ENCODE results near the gene PALD1.

The PALD1 gene

DNA sequence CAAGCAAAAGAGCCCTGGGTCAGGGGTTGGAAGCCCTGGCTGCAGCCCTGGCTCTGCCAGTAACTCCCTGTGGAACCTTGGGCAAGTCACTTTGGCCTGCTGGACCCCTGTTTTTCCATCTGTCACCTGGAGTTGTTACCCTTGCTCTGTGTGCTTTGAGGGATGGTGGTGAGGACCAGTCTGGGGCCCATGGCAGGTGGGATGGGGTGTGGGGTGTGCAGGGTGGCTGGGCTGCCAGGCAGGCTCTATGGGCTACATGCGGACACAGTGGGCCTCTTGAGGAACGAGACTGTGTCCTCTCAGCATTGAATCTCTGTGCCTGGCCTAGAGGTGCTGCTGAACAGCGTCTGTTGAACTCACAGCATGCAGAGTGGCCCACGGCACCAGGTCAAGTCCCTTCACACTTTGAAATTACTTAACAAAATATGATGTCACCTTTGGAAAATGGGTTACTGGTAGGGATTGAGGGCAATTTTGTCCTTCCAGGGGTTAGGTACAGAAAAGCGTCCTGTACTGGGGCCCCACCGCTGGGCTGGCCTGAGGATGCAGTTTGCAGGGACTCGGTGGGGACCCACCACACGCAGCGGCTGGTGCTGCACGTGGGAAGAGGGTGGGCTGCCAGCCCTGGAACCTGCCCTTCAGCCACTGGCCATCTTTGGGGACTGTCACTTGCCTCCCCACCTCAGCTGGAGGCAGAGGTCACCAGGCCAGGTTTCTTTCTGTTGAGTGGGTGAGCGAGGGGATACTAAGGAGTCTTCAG lies 78.7 kb downstream of the PALD1 start:
- Mint-ChIP-seq H3K27me3 (no peaks in the 10 kb centered on the region), H3K36me3 (ENCODE audit: low read depth) (no peaks in the 10 kb centered on the region), H3K4me3 (no peak overlapping the region), H3K27ac (no peak overlapping the region), H3K9me3 (no peaks in the 10 kb centered on the region), H3K4me1 (ENCODE audit: low read depth) (peaks cover 37% of the 10 kb centered on the region)

DNA sequence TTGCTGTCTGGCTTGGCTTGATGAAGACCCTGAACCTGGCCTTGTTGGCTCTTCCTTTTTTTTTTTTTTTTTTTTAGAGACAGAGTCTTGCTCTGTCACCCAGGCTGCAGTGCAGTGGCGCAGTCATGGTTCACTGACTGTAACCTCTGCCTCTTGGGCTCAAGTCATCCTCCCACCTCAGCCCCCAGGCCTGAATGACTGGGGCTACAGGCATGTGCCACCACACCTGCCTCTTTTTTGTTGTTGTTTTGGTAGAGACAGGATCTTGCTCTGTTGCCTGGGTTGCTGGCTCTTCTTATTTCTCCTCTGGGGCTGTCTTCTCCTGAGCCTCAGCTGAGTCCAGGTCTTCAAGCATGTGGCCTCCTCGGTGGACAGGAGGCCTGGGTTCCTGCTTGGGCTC lies 79.3 kb downstream of the PALD1 start:
- peaks cover 37% of the 10 kb centered on the region for H3K4me1 Mint-ChIP-seq (ENCODE audit: low read depth)
- H3K36me3 Mint-ChIP-seq (ENCODE audit: low read depth): no peaks in the 10 kb centered on the region
- H3K4me3 Mint-ChIP-seq: no peak overlapping the region
- H3K27ac Mint-ChIP-seq: peak overlapping the region; percentile 71
- H3K9me3 Mint-ChIP-seq: no peaks in the 10 kb centered on the region
- H3K27me3 Mint-ChIP-seq: no peaks in the 10 kb centered on the region

DNA sequence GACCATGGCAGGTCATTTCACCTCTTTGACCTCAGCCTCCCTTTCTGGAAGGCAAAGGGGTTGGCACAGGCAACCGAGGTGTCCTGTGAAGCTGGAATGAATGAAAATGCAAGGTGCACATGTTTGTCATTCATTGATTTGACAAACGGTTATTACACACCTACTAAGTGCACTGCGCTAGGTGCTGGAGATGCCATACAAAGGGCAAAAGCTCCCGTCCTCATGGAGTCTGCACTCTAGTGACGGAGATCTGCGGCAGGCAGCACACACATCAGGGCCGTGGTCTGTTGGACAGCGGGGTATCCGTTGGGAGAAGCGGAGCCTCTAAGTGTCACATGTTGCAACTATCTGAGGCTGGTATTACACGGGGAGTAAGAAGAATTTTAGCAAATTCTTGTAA lies 79.7 kb downstream of the PALD1 start:
- Mint-ChIP-seq H3K36me3 (ENCODE audit: low read depth) (no peaks in the 10 kb centered on the region), H3K4me1 (ENCODE audit: low read depth) (peaks cover 41% of the 10 kb centered on the region), H3K27me3 (no peaks in the 10 kb centered on the region), H3K4me3 (no peak overlapping the region), H3K27ac (peak overlapping the region; percentile 71), H3K9me3 (no peaks in the 10 kb centered on the region)

DNA sequence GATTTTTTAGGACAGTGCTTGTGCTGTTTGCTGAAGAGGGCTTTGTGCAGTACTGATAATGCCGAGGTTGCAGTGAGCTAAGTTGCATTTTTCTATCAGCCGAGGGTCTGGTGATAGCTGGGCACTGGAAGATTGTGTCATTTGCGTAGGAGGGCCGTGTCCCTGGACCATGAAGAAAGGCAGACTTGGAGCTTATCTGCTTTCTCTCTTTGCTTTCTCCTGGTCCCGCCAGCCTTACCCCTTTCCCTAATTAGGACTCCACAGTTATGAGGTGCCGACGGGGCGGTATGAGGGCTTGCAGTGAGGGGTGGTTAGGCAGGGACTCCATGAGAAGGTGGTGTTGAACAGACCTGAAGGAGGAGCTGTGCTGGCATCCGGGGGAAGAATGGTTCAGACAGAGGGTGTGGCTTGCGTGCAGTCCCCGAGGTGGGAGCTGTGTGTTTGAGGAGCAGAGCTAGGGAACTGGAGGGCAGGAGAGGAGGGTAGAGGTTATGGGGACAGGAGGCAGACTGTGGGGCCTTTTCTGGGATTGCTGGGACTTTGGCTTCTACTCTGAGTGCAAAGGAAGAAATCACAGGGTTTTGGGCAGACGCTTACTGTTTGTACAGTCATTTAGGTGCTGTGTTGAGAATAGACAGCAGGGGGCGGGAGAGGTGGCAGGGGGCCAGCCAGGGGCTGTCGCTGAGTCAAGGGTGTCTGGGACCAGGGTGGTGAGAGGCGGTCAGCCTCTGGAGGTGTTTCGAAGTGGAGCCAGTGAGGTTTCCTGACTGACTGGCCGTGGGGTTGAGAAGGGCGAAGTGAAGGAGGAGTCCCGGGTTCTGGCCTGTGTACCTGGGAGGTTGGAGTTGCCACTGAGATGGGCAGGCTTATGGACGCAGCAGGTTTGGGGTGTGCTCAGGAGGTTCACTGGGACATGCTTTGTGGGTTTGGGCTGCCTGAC lies 80.6 kb downstream of the PALD1 start:
- Mint-ChIP-seq H3K4me3 (peak overlapping the region; percentile 84), H3K27me3 (no peaks in the 10 kb centered on the region), H3K27ac (peak overlapping the region; percentile 73), H3K4me1 (ENCODE audit: low read depth) (peaks cover 45% of the 10 kb centered on the region), H3K9me3 (no peaks in the 10 kb centered on the region), H3K36me3 (ENCODE audit: low read depth) (no peaks in the 10 kb centered on the region)

DNA sequence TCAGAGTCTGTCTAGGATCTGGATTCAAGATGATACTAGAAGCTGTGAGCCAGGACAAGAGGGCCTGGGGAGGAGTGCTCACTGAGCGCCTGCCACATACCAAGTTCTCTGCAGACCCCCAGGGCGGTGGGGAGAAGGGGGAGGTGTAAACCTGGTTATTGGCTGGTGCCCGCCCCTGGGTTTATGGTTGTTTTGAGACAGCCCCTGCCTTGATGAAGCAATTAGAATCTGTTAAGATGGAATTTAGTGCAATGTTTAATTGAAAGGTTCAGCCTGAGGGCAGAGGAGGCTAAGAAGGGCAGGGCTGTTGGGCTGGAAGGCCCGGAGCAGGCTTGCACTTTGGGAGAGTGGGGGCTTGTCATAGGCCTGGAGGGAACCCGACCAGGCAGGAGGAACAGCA lies 81.3 kb downstream of the PALD1 start:
- no peaks in the 10 kb centered on the region for H3K27me3 Mint-ChIP-seq
- no peaks in the 10 kb centered on the region for H3K36me3 Mint-ChIP-seq (ENCODE audit: low read depth)
- H3K9me3 Mint-ChIP-seq: no peaks in the 10 kb centered on the region
- H3K4me1 Mint-ChIP-seq (ENCODE audit: low read depth): peaks cover 45% of the 10 kb centered on the region
- peak overlapping the region; percentile 76 for H3K27ac Mint-ChIP-seq
- H3K4me3 Mint-ChIP-seq: no peak overlapping the region

DNA sequence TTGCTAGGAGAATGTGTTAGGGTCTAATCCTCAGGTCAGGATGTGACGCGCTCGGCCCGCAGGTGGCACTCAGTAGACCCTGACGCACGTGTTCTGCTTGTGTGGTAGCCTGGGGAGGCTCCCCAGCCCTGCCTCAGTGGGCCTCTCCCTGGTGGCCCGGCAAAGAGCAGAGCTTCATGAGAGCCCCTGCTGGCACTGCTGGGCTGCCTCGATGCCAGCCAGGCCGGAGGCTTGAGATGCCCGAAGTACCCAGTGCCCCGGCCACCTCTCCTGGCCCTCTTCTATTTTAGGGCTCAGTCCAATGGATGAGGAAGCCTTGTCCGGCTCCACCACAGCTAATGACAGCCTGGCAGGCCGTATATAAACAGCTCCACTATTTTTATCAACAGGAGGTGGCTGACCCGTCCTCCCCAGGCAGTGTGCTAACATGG lies 82.0 kb downstream of the PALD1 start:
- H3K36me3 Mint-ChIP-seq (ENCODE audit: low read depth): no peaks in the 10 kb centered on the region
- H3K4me3 Mint-ChIP-seq: no peak overlapping the region
- H3K27ac Mint-ChIP-seq: no peak overlapping the region
- peaks cover 45% of the 10 kb centered on the region for H3K4me1 Mint-ChIP-seq (ENCODE audit: low read depth)
- H3K9me3 Mint-ChIP-seq: no peaks in the 10 kb centered on the region
- H3K27me3 Mint-ChIP-seq: no peaks in the 10 kb centered on the region

DNA sequence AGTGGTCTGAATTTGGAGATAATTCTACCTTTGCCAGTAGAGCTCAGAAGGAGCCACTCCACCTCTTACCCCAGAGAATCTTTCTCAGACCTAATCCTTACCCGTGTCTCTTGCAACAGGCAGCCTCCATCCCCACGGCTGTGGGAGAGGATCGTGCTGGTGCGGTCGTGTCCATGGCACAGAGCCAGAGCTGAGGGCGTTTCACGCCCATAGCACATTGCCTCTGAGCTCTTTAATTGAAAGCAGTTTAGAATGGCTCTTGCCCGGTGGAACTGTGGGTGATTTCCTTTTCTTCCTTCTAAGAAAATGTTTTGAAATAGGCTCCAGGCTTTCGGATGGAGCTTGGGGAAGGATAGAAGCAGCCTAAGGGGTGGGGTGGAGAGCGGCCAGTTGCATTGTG lies 82.5 kb downstream of the PALD1 start:
- H3K9me3 Mint-ChIP-seq: no peaks in the 10 kb centered on the region
- no peak overlapping the region for H3K27ac Mint-ChIP-seq
- H3K36me3 Mint-ChIP-seq (ENCODE audit: low read depth): no peaks in the 10 kb centered on the region
- H3K4me3 Mint-ChIP-seq: no peak overlapping the region
- H3K4me1 Mint-ChIP-seq (ENCODE audit: low read depth): peaks cover 45% of the 10 kb centered on the region
- H3K27me3 Mint-ChIP-seq: no peaks in the 10 kb centered on the region

DNA sequence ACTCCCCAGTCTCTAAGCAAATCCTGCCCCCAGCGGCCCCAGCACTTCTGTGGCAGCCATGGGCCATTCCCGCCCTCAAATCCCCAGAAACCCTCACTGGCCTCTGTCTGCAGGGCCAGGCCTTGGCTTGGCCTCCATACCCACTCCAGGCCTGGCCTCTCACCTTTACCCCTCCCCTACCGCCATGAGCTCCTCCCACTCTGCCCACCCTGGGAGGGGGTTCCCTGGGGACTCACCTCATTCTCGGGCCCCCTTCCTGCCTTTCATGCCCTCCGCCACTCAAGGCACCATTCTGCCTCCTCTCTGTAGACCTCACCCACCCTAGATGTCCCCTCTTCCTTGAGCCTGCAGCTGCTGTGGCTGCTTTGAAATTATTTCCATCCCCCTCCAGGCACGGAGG lies 83.0 kb downstream of the PALD1 start:
- peak overlapping the region; percentile 33 for H3K27ac Mint-ChIP-seq
- H3K4me3 Mint-ChIP-seq: no peak overlapping the region
- no peaks in the 10 kb centered on the region for H3K36me3 Mint-ChIP-seq (ENCODE audit: low read depth)
- H3K9me3 Mint-ChIP-seq: no peaks in the 10 kb centered on the region
- peaks cover 45% of the 10 kb centered on the region for H3K4me1 Mint-ChIP-seq (ENCODE audit: low read depth)
- H3K27me3 Mint-ChIP-seq: no peaks in the 10 kb centered on the region

DNA sequence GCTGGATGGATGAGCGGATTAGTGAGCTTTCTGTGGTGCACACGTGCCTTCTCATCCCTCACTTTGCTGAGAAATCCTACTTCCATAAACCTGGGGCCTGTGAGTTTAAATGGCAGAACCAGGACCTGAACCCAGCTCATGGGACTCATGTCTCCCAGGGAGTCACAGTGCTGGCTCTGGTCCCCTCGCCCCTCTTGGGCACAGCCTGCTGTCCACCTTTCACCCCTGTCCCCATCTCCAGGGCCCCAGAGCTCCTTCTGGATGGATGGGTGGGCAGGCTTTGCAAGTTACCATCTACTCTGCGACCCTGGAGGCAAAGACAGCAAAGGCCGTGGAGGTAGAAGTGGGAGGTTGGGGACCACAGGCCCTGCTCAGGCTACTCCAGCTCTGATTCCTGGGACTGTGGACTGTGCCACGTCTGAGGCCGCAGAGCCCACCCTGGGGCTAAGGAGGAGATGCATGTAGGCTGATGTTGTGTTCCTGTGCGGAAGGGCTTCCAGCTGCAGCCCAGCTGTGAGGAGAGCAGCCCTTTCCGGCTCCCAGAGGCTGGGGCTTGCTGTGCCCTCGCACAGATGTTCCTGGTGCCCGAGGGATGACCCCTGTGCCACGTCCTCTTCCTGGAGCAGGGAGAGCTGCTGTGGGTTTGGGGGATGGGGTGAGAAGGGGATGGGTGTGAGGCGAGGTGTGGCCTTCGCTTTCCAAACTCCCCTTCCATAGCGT lies 83.6 kb downstream of the PALD1 start:
- H3K4me1 Mint-ChIP-seq (ENCODE audit: low read depth): peaks cover 45% of the 10 kb centered on the region

DNA sequence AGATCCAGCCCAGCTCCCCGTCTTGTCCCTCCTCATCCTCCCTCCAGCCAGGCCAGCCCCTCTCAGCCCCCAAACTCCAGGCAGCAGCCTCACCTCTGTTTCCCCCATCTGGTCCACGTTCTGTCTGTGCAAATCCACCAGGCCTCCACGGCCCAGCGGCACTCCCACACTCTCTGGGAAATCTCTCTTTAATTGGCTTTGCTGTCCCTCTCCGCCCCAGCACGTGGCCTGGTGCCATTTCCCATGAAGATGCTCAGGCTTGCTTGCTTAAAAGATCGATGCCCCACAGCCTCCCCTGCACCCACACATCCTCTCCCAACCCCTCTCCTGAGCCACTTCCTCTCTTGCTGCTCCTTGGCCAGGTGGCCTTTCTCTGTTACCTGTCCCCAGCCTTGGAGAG lies 84.7 kb downstream of the PALD1 start:
- Mint-ChIP-seq H3K27me3 (no peaks in the 10 kb centered on the region), H3K36me3 (ENCODE audit: low read depth) (no peaks in the 10 kb centered on the region), H3K27ac (peak overlapping the region; percentile 33), H3K4me1 (ENCODE audit: low read depth) (peaks cover 42% of the 10 kb centered on the region), H3K9me3 (no peaks in the 10 kb centered on the region), H3K4me3 (no peak overlapping the region)

More for the DNA sequence above, 83.6 kb downstream of the PALD1 start:
- H3K27ac Mint-ChIP-seq: peak overlapping the region; percentile 33
- no peaks in the 10 kb centered on the region for H3K27me3 Mint-ChIP-seq
- H3K4me3 Mint-ChIP-seq: no peak overlapping the region
- H3K9me3 Mint-ChIP-seq: no peaks in the 10 kb centered on the region
- H3K36me3 Mint-ChIP-seq (ENCODE audit: low read depth): no peaks in the 10 kb centered on the region

DNA sequence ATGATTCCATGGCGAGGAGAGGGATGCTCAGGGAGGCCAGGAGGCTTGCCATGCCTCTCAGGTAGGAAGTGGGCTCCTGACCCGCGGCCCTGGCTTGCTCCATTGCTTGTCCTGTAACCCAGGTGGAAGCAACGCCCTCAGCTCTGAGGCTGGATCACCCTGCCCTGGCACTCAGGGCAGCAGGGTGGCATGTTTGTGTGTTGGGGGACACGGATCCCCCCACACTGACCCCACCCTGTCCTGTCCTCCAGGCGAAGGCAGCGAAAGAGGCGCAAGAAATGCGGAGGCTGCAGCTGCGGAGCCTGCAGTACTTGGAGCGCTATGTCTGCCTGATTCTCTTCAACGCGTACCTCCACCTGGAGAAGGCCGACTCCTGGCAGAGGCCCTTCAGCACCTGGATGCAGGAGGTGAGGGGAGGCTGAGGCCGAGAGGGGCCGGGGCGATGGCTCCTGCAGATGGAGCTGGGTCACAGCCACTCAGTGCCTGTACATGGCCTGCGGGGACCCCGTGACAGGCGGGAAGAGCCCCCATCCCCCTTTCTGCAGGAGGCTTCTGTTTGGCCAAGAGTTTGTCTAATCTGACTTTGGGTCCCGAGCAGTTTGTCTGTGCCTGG lies 85.7 kb downstream of the PALD1 start:
- no peaks in the 10 kb centered on the region for H3K27me3 Mint-ChIP-seq
- H3K4me1 Mint-ChIP-seq (ENCODE audit: low read depth): peaks cover 32% of the 10 kb centered on the region
- H3K36me3 Mint-ChIP-seq (ENCODE audit: low read depth): no peaks in the 10 kb centered on the region
- no peaks in the 10 kb centered on the region for H3K9me3 Mint-ChIP-seq
- H3K27ac Mint-ChIP-seq: no peak overlapping the region
- no peak overlapping the region for H3K4me3 Mint-ChIP-seq

DNA sequence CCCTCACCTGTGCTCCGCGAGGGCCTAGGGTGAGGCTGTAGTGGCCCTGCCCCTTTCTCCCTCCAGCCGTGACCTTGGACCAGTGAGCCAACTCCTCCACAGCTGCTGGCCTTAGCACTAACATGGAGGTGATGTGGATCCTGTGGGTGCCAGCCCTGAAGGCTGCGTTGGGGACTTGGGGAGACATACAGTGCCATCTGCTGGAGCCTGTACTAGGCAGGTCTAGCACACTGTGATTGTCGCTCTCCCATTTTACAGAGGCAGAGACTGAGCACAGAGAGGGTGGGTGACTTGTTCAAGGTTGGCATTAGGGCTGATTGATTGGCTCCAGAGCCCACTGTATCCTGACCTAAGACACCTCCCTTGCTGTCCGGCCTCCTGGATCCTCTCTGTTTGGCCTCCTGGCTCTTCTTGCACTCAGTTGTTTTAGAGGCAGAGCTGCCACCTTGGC lies 86.4 kb downstream of the PALD1 start:
- H3K27me3 Mint-ChIP-seq: no peaks in the 10 kb centered on the region
- H3K36me3 Mint-ChIP-seq (ENCODE audit: low read depth): no peaks in the 10 kb centered on the region
- peaks cover 31% of the 10 kb centered on the region for H3K4me1 Mint-ChIP-seq (ENCODE audit: low read depth)
- H3K4me3 Mint-ChIP-seq: no peak overlapping the region
- H3K27ac Mint-ChIP-seq: no peak overlapping the region
- H3K9me3 Mint-ChIP-seq: no peaks in the 10 kb centered on the region

DNA sequence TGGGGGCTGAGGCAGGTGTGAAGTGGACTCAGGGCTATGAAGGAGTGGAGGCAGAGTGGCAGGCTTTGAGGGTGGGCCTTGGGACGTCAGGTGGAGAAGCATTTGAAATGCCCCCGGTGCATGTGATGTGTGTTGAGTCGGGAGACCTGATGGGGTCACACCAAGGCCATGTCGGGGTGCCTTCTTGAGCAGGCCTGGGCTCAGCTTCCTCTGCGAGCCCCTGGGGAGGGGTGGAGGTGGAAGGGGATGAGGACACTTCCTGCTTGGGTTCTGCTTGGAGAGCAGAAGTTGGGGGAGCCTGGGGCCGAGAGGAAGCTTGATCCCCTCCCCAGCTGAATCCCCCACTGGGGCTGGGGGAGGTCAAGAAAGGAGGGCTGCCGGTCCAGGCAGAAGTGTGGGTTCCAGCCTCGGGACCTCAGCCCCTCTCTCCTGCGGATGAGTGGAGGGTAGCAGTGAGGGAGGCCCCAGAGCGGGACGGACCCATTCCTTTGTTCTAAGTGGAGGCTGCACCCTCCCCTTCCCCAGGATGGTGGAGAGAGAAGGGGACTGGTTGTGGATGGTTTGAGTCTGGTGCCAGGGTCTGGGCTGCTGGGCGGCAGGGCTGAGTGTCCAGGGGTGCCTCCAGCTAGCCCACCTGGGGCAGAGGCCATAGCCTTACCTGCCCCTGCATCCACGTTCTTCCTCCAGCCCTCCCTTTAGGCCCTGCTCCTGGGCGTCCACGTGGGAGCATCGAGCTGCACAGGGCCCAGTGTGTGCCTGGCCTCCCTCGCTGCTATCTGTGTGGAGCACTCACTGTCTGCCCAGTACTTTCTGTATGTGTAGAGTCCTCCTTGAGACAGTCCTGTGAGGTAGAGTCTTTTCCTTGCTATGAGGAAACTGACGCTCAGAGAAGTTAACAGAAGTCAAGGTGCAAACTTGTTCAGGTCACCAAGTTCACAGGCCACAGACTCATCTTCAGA lies 87.3 kb downstream of the PALD1 start:
- no peak overlapping the region for H3K4me3 Mint-ChIP-seq
- no peaks in the 10 kb centered on the region for H3K27me3 Mint-ChIP-seq
- H3K36me3 Mint-ChIP-seq (ENCODE audit: low read depth): no peaks in the 10 kb centered on the region
- H3K9me3 Mint-ChIP-seq: no peaks in the 10 kb centered on the region
- H3K4me1 Mint-ChIP-seq (ENCODE audit: low read depth): peaks cover 26% of the 10 kb centered on the region
- no peak overlapping the region for H3K27ac Mint-ChIP-seq
